OCI-LY3 (cell line): Measurements from ENCODE around the gene ERICH4.

ENCODE experiments used
- H2AFZ ChIP-seq: fragments of 200-600, 300-600 bp; shearing (Covaris generic); 2 replicates; pipeline ENCODE4 v1.6.0; 2014; ENCODE audit warnings: antibody characterized with exemption, low read depth, low read length
- H3K27ac ChIP-seq: fragments of 200-600, 300-600 bp; sonication (generic); 2 replicates; pipeline ENCODE4 v1.5.1; 2014; ENCODE audit warnings: mild to moderate bottlenecking, low read length, moderate library complexity, mixed read lengths
- H3K27me3 ChIP-seq: fragments of 200-600, 300-600 bp; sonication (generic); 2 replicates; pipeline ENCODE4 v1.6.1; 2014; ENCODE audit warnings: low read depth, low read length, mixed read lengths
- H3K36me3 ChIP-seq: fragments of 200-600, 300-600 bp; sonication (generic); replicated peaks from 2 replicates; pipeline ENCODE3; 2014; ENCODE audit warnings: low read depth, low read length, mixed read lengths
- H3K4me1 ChIP-seq: fragments of 300-600, 200-600 bp; sonication (generic); 2 replicates; pipeline ENCODE4 v1.6.1; 2014; ENCODE audit warnings: low read length, mixed read lengths
- H3K4me2 ChIP-seq: fragments of 200-600, 300-600 bp; sonication (generic); 2 replicates; pipeline ENCODE4 v1.6.1; 2014; ENCODE audit warnings: low read length, mixed read lengths
- H3K4me3 ChIP-seq: fragments of 300-600, 200-600 bp; sonication (generic); 2 replicates; pipeline ENCODE4 v1.5.1; 2014; ENCODE audit warnings: antibody characterized with exemption, mild to moderate bottlenecking, low read length, moderate library complexity
- H3K79me2 ChIP-seq: fragments of 300-600, 200-600 bp; shearing (Covaris generic); 2 replicates; pipeline ENCODE4 v1.6.1; 2014; ENCODE audit warnings: mild to moderate bottlenecking, low read length, mixed read lengths
- H3K9ac ChIP-seq: fragments of 300-600, 200-600 bp; shearing (Covaris generic); 2 replicates; pipeline ENCODE4 v1.6.0; 2014; ENCODE audit warnings: mild to moderate bottlenecking, low read length, moderate library complexity
- H3K9me3 ChIP-seq: fragments of 200-600, 300-600 bp; shearing (Covaris generic); 2 replicates; pipeline ENCODE4 v1.6.1; 2014; ENCODE audit warnings: low read length, mixed read lengths; ENCODE audit not compliant: insufficient read depth
- H4K20me1 ChIP-seq: fragments of 200-600, 300-600 bp; sonication (generic); 2 replicates; pipeline ENCODE4 v1.6.1; 2016; ENCODE audit warnings: low read length, mixed read lengths; ENCODE audit not compliant: insufficient read depth
- CTCF ChIP-seq: fragments of 200-600, 300-600 bp; sonication (generic); IDR thresholded peaks from 2 replicates; pipeline ENCODE4 v1.5.1; 2014; ENCODE audit warnings: antibody characterized with exemption, low read length, low read depth
- EZH2phosphoT487 ChIP-seq: fragments of 200-600 bp; shearing (Covaris generic); IDR thresholded peaks from 2 replicates; pipeline ENCODE4 v1.6.1; 2018; ENCODE audit warnings: antibody characterized with exemption, mixed run types, low read depth

ERICH4 gene

GRCh38 chr19:41422955-41423354 lies 20.0 kb upstream of the ERICH4 start:
- H2AFZ ChIP-seq = no peak overlapping the region
- H3K4me3 ChIP-seq = no peak overlapping the region
- TF ChIP-seq CTCF (no peak), EZH2phosphoT487 (no peak)
- peaks cover 8% of the 10 kb centered on the region for H3K36me3 ChIP-seq
- no peak overlapping the region for H3K27ac ChIP-seq
- no peaks in the 10 kb centered on the region for H3K4me1 ChIP-seq
- H3K9me3 ChIP-seq = no peaks in the 10 kb centered on the region
- no peaks in the 10 kb centered on the region for H3K79me2 ChIP-seq
- H3K4me2 ChIP-seq = no peak overlapping the region
- H3K27me3 ChIP-seq = no peaks in the 10 kb centered on the region
- H3K9ac ChIP-seq = no peak overlapping the region
- H4K20me1 ChIP-seq = no peaks in the 10 kb centered on the region

GRCh38 chr19:41424335-41425173 lies 18.4 kb upstream of the ERICH4 start:
- TF ChIP-seq CTCF (no peak), EZH2phosphoT487 (no peak)
- Histone ChIP-seq H3K36me3 (peaks cover 11% of the 10 kb centered on the region), H4K20me1 (no peaks in the 10 kb centered on the region), H3K4me3 (no peak overlapping the region), H3K9ac (no peak overlapping the region), H3K9me3 (no peaks in the 10 kb centered on the region), H2AFZ (no peak overlapping the region), H3K4me2 (no peak overlapping the region), H3K79me2 (no peaks in the 10 kb centered on the region), H3K27me3 (no peaks in the 10 kb centered on the region), H3K27ac (no peak overlapping the region), H3K4me1 (no peaks in the 10 kb centered on the region)

- TF ChIP-seq EZH2phosphoT487 (no peak), CTCF (no peak)
- Histone ChIP-seq H3K4me1 (no peaks in the 10 kb centered on the region), H3K27ac (no peak overlapping the region), H3K79me2 (no peaks in the 10 kb centered on the region), H3K4me2 (no peak overlapping the region), H2AFZ (no peak overlapping the region), H3K9me3 (no peaks in the 10 kb centered on the region), H3K27me3 (no peaks in the 10 kb centered on the region), H4K20me1 (no peaks in the 10 kb centered on the region), H3K9ac (no peak overlapping the region), H3K4me3 (no peak overlapping the region), H3K36me3 (peaks cover 5% of the 10 kb centered on the region)
Measured at GRCh38 chr19:41425174-41426115, 17.5 kb upstream of the ERICH4 start.
